GM23338 (cell line): ENCODE measurements around the gene LCN10. TPM values are rescaled to one million over a fixed set of nuclear protein-coding genes. Genes with fewer than 3 reads are reported as not detected.

Experiments used
- ATAC-seq: fragments of 200-7000 bp; cut with Tn5 transposase; 3 replicates; pipeline ENCODE4 v1.9.1; 2020
- DNase-seq: peaks from one replicate; pipeline ENCODE4 v3.0.0-alpha.2; 2015; ENCODE audit warnings: low spot score
- H2AFZ ChIP-seq: fragments of 200-600 bp; sonication (generic); 2 replicates; pipeline ENCODE4 v1.8.0; 2016; ENCODE audit warnings: antibody characterized with exemption, mild to moderate bottlenecking, moderate library complexity
- H3F3A ChIP-seq: fragments of 200-600 bp; sonication (generic); replicated peaks from 2 replicates; pipeline ENCODE4 v1.8.0; 2017; ENCODE audit warnings: antibody characterized with exemption, mixed run types, low read depth
- H3K27ac ChIP-seq: fragments of 200-600 bp; sonication (generic); 2 replicates; pipeline ENCODE4 v1.6.1; 2016; ENCODE audit warnings: low read depth
- H3K27me3 ChIP-seq: fragments of 200-600 bp; sonication (generic); 2 replicates; pipeline ENCODE4 v1.8.0; 2016; ENCODE audit warnings: mild to moderate bottlenecking, mixed run types, moderate library complexity; ENCODE audit not compliant: insufficient read depth
- H3K36me3 ChIP-seq: fragments of 200-600 bp; sonication (generic); 2 replicates; pipeline ENCODE4 v1.8.0; 2016; ENCODE audit warnings: mild to moderate bottlenecking; ENCODE audit not compliant: insufficient read depth
- H3K4me1 ChIP-seq: fragments of 200-600 bp; sonication (generic); 2 replicates; pipeline ENCODE4 v1.8.0; 2016; ENCODE audit warnings: mild to moderate bottlenecking, moderate library complexity; ENCODE audit not compliant: insufficient read depth
- H3K4me2 ChIP-seq: fragments of 200-600 bp; sonication (generic); 2 replicates; pipeline ENCODE4 v1.7.1; 2017; ENCODE audit warnings: mixed run types
- H3K4me3 ChIP-seq: fragments of 200-600 bp; sonication (generic); 2 replicates; pipeline ENCODE4 v1.6.1; 2016; ENCODE audit warnings: mixed run types
- H3K79me2 ChIP-seq: fragments of 200-600 bp; sonication (generic); replicated peaks from 2 replicates; pipeline ENCODE4 v1.8.0; 2017; ENCODE audit warnings: mild to moderate bottlenecking; ENCODE audit not compliant: insufficient read depth
- H3K9me2 ChIP-seq: fragments of 200-600 bp; sonication (generic); 2 replicates; pipeline ENCODE4 v1.8.0; 2017; ENCODE audit not compliant: insufficient read depth
- H4K20me1 ChIP-seq: fragments of 200-600 bp; sonication (generic); replicated peaks from 2 replicates; pipeline ENCODE4 v1.8.0; 2017; ENCODE audit warnings: mild to moderate bottlenecking; ENCODE audit not compliant: insufficient read depth
- H3K27ac Mint-ChIP-seq: 2 replicates; pipeline ENCODE4 v1.8.0; 2020; ENCODE audit warnings: inconsistent platforms, mild to moderate bottlenecking, moderate library complexity, mixed read lengths
- H3K27me3 Mint-ChIP-seq: 3 replicates; pipeline ENCODE4 v1.8.0; 2022; ENCODE audit warnings: low read depth, mild to moderate bottlenecking, moderate library complexity, mixed read lengths, inconsistent platforms; ENCODE audit not compliant: insufficient read depth, poor library complexity
- H3K36me3 Mint-ChIP-seq: 3 replicates; pipeline ENCODE4 v1.8.0; 2021; ENCODE audit warnings: low read depth, mild to moderate bottlenecking, inconsistent platforms, moderate library complexity, mixed read lengths
- H3K4me1 Mint-ChIP-seq: 3 replicates; pipeline ENCODE4 v1.8.0; 2020; ENCODE audit warnings: mild to moderate bottlenecking, inconsistent platforms, mixed read lengths
- H3K4me3 Mint-ChIP-seq: 3 replicates; pipeline ENCODE4 v1.8.0; 2021; ENCODE audit warnings: moderate library complexity, mild to moderate bottlenecking, inconsistent platforms, mixed read lengths
- H3K9me3 Mint-ChIP-seq: 3 replicates; pipeline ENCODE4 v1.8.0; 2020; ENCODE audit warnings: moderate library complexity, mild to moderate bottlenecking, inconsistent platforms, mixed read lengths
- CREB1 ChIP-seq: fragments of 250-450 bp; sonication (Bioruptor Pico); IDR thresholded peaks from 2 replicates; pipeline ENCODE4 v1.5.0; 2020; ENCODE audit warnings: low read depth, mild to moderate bottlenecking, moderate library complexity
- EZH2 ChIP-seq: fragments of 200-600 bp; sonication (generic); IDR thresholded peaks from one replicate; pipeline ENCODE4 v1.8.0; 2017; ENCODE audit warnings: antibody characterized with exemption, mild to moderate bottlenecking, low read depth; ENCODE audit not compliant: unreplicated experiment
- EZH2phosphoT487 ChIP-seq: fragments of 200-600 bp; sonication (generic); IDR thresholded peaks from one replicate; pipeline ENCODE4 v1.8.1; 2018; ENCODE audit warnings: antibody characterized with exemption; ENCODE audit not compliant: unreplicated experiment
- JUNB ChIP-seq: IDR thresholded peaks from one replicate; pipeline ENCODE4 v1.6.1; 2016; ENCODE audit warnings: antibody characterized with exemption; ENCODE audit not compliant: unreplicated experiment
- NANOG ChIP-seq: IDR thresholded peaks from 2 replicates; pipeline ENCODE4 v1.6.1; 2016; ENCODE audit warnings: antibody characterized with exemption, borderline replicate concordance
- POLR2AphosphoS5 ChIP-seq: IDR thresholded peaks from 2 replicates; pipeline ENCODE4 v1.6.1; 2016; ENCODE audit warnings: antibody characterized with exemption, low read depth
- STAT1 ChIP-seq: IDR thresholded peaks from one replicate; pipeline ENCODE4 v1.6.1; 2016; ENCODE audit warnings: antibody characterized with exemption; ENCODE audit not compliant: unreplicated experiment
- ZNF114 ChIP-seq: fragments of 250-450 bp; sonication (Bioruptor Pico); IDR thresholded peaks from 2 replicates; pipeline ENCODE4 v1.5.0; 2020; ENCODE audit warnings: mild to moderate bottlenecking, moderate library complexity
- ZNF331 ChIP-seq: fragments of 250-450 bp; sonication (Bioruptor Pico); IDR thresholded peaks from 2 replicates; pipeline ENCODE4 v1.5.0; 2020; ENCODE audit warnings: low read depth, mild to moderate bottlenecking, moderate library complexity
- polyA plus RNA-seq: library from polyadenylated mRNA; unstranded; fragments of >200 nt; fragmentation: Nextera tagmentation; extraction: Ambion mirVana; gene quantifications from 2 replicates; pipeline ENCODE4 v1.2.1, GENCODE V29; 2016
- total RNA-seq: library from RNA; depleted of rRNA; stranded (reverse); fragments of >200 nt; shearing (Covaris generic); gene quantifications from 2 replicates; pipeline ENCODE4 v1.2.3, GENCODE V29; 2014
- TF ChIP-seq, protein P1 (sequence below), 2 experiments: fragments of 200-600 bp in 1 of 2; sonication (generic) in 1 of 2; conservative IDR thresholded peaks; 2 replicates each; pipeline versions ENCODE4 v1.5.1 to v1.6.1; 2016 to 2017; ENCODE audit warnings: antibody characterized with exemption in 2 of 2, low read depth in 2 of 2, mild to moderate bottlenecking in 2 of 2, moderate library complexity in 1 of 2
- TF ChIP-seq, protein P2 (sequence below): fragments of 250-450 bp; sonication (Bioruptor Pico); IDR thresholded peaks from 2 replicates; pipeline ENCODE4 v1.5.0; 2020; ENCODE audit warnings: mild to moderate bottlenecking, moderate library complexity
- TF ChIP-seq, protein P3 (sequence below): IDR thresholded peaks from one replicate; pipeline ENCODE4 v1.6.1; 2018; ENCODE audit warnings: antibody characterized with exemption; ENCODE audit not compliant: unreplicated experiment
- TF ChIP-seq, protein P4 (sequence below): IDR thresholded peaks from 2 replicates; pipeline ENCODE4 v1.6.1; 2016; ENCODE audit warnings: antibody characterized with exemption

The LCN10 gene
- total and polyA plus RNA-seq, 2 experiments from 2014 or later, result 0.45 to 0.74 TPM

DNA sequence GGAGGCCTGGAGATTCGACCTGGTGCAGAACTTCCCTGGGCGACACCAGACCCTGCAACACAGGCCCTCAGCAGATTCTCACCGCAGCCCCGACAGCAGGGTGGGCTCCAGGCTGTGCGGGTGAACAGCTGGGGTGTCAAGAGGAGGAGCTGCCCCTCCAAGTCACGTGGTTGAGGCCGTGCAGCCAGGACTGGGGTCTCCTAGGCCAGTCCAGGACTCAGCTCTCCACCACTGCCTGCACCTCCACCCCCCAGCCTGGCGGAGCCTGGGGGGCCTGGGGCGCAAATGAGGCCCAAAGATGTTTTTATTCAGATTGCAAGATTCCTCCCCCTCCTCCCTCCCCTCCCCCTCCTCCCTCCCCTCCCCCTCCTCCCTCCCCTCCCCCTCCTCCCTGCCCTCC lies 46.2 kb downstream of the LCN10 start:
- H3K27ac Mint-ChIP-seq, result no peak overlapping the region
- no peaks in the 10 kb centered on the region for H3K9me3 Mint-ChIP-seq
- Histone ChIP-seq H3K4me3 (no peak overlapping the region), H2AFZ (no peak overlapping the region), H3F3A (no peaks in the 10 kb centered on the region), H3K4me2 (no peak overlapping the region), H3K9me2 (no peaks in the 10 kb centered on the region), H3K27me3 (no peaks in the 10 kb centered on the region), H3K36me3 (no peaks in the 10 kb centered on the region), H3K79me2 (no peaks in the 10 kb centered on the region), H3K4me1 (no peaks in the 10 kb centered on the region; the same call in 1 of the 2 replicates), H4K20me1 (no peaks in the 10 kb centered on the region), H3K27ac (no peak overlapping the region)
- DNase-seq (no peak), ATAC-seq (no peak)
- peaks cover 13% of the 10 kb centered on the region for H3K27me3 Mint-ChIP-seq
- H3K4me1 Mint-ChIP-seq, result peaks cover 15% of the 10 kb centered on the region
- TF ChIP-seq NANOG (no peak), EZH2 (no peak), STAT1 (no peak), CREB1 (CRISPR knock-in tag) (no peak), ZNF114 (no peak), ZNF331 (CRISPR knock-in tag) (no peak), EZH2phosphoT487 (no peak), POLR2AphosphoS5 (no peak), JUNB (no peak)
- TF ChIP-seq, protein P1, sequence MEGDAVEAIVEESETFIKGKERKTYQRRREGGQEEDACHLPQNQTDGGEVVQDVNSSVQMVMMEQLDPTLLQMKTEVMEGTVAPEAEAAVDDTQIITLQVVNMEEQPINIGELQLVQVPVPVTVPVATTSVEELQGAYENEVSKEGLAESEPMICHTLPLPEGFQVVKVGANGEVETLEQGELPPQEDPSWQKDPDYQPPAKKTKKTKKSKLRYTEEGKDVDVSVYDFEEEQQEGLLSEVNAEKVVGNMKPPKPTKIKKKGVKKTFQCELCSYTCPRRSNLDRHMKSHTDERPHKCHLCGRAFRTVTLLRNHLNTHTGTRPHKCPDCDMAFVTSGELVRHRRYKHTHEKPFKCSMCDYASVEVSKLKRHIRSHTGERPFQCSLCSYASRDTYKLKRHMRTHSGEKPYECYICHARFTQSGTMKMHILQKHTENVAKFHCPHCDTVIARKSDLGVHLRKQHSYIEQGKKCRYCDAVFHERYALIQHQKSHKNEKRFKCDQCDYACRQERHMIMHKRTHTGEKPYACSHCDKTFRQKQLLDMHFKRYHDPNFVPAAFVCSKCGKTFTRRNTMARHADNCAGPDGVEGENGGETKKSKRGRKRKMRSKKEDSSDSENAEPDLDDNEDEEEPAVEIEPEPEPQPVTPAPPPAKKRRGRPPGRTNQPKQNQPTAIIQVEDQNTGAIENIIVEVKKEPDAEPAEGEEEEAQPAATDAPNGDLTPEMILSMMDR (conservative IDR thresholded peaks at IDR 0.05; ENCODE audit: low read depth in 2 of 2), result no peak
- TF ChIP-seq, protein P2, sequence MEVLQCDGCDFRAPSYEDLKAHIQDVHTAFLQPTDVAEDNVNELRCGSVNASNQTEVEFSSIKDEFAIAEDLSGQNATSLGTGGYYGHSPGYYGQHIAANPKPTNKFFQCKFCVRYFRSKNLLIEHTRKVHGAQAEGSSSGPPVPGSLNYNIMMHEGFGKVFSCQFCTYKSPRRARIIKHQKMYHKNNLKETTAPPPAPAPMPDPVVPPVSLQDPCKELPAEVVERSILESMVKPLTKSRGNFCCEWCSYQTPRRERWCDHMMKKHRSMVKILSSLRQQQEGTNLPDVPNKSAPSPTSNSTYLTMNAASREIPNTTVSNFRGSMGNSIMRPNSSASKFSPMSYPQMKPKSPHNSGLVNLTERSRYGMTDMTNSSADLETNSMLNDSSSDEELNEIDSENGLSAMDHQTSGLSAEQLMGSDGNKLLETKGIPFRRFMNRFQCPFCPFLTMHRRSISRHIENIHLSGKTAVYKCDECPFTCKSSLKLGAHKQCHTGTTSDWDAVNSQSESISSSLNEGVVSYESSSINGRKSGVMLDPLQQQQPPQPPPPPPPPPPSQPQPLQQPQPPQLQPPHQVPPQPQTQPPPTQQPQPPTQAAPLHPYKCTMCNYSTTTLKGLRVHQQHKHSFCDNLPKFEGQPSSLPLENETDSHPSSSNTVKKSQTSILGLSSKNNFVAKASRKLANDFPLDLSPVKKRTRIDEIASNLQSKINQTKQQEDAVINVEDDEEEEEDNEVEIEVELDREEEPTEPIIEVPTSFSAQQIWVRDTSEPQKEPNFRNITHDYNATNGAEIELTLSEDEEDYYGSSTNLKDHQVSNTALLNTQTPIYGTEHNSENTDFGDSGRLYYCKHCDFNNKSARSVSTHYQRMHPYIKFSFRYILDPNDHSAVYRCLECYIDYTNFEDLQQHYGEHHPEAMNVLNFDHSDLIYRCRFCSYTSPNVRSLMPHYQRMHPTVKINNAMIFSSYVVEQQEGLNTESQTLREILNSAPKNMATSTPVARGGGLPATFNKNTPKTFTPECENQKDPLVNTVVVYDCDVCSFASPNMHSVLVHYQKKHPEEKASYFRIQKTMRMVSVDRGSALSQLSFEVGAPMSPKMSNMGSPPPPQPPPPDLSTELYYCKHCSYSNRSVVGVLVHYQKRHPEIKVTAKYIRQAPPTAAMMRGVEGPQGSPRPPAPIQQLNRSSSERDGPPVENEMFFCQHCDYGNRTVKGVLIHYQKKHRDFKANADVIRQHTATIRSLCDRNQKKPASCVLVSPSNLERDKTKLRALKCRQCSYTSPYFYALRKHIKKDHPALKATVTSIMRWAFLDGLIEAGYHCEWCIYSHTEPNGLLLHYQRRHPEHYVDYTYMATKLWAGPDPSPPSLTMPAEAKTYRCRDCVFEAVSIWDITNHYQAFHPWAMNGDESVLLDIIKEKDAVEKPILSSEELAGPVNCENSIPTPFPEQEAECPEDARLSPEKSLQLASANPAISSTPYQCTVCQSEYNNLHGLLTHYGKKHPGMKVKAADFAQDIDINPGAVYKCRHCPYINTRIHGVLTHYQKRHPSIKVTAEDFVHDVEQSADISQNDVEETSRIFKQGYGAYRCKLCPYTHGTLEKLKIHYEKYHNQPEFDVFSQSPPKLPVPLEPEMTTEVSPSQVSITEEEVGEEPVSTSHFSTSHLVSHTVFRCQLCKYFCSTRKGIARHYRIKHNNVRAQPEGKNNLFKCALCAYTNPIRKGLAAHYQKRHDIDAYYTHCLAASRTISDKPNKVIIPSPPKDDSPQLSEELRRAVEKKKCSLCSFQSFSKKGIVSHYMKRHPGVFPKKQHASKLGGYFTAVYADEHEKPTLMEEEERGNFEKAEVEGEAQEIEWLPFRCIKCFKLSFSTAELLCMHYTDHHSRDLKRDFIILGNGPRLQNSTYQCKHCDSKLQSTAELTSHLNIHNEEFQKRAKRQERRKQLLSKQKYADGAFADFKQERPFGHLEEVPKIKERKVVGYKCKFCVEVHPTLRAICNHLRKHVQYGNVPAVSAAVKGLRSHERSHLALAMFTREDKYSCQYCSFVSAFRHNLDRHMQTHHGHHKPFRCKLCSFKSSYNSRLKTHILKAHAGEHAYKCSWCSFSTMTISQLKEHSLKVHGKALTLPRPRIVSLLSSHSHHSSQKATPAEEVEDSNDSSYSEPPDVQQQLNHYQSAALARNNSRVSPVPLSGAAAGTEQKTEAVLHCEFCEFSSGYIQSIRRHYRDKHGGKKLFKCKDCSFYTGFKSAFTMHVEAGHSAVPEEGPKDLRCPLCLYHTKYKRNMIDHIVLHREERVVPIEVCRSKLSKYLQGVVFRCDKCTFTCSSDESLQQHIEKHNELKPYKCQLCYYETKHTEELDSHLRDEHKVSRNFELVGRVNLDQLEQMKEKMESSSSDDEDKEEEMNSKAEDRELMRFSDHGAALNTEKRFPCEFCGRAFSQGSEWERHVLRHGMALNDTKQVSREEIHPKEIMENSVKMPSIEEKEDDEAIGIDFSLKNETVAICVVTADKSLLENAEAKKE (CRISPR knock-in tag), result no peak
- TF ChIP-seq, protein P3, sequence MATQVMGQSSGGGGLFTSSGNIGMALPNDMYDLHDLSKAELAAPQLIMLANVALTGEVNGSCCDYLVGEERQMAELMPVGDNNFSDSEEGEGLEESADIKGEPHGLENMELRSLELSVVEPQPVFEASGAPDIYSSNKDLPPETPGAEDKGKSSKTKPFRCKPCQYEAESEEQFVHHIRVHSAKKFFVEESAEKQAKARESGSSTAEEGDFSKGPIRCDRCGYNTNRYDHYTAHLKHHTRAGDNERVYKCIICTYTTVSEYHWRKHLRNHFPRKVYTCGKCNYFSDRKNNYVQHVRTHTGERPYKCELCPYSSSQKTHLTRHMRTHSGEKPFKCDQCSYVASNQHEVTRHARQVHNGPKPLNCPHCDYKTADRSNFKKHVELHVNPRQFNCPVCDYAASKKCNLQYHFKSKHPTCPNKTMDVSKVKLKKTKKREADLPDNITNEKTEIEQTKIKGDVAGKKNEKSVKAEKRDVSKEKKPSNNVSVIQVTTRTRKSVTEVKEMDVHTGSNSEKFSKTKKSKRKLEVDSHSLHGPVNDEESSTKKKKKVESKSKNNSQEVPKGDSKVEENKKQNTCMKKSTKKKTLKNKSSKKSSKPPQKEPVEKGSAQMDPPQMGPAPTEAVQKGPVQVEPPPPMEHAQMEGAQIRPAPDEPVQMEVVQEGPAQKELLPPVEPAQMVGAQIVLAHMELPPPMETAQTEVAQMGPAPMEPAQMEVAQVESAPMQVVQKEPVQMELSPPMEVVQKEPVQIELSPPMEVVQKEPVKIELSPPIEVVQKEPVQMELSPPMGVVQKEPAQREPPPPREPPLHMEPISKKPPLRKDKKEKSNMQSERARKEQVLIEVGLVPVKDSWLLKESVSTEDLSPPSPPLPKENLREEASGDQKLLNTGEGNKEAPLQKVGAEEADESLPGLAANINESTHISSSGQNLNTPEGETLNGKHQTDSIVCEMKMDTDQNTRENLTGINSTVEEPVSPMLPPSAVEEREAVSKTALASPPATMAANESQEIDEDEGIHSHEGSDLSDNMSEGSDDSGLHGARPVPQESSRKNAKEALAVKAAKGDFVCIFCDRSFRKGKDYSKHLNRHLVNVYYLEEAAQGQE, result no peak
- TF ChIP-seq, protein P4, sequence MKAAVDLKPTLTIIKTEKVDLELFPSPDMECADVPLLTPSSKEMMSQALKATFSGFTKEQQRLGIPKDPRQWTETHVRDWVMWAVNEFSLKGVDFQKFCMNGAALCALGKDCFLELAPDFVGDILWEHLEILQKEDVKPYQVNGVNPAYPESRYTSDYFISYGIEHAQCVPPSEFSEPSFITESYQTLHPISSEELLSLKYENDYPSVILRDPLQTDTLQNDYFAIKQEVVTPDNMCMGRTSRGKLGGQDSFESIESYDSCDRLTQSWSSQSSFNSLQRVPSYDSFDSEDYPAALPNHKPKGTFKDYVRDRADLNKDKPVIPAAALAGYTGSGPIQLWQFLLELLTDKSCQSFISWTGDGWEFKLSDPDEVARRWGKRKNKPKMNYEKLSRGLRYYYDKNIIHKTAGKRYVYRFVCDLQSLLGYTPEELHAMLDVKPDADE, result no peak
- no peak overlapping the region for H3K4me3 Mint-ChIP-seq
- H3K36me3 Mint-ChIP-seq, result no peaks in the 10 kb centered on the region
